Mucosa of descending colon (tissue), 3 donors: ENCODE measurements around the gene SLFN12L. TPM values are rescaled to one million over a fixed set of nuclear protein-coding genes. Genes with fewer than 3 reads are reported as not detected.
"Not testable (repeated sequence)": the region's sequence is repeated elsewhere in the genome, so short reads cannot be mapped to it uniquely, and the experiment has no call there.

Experiments
- ATAC-seq: fragments of 200-7000 bp; cut with Tn5 transposase; one replicate; pipeline ENCODE4 v1.9.1; 2020; ENCODE audit warnings: mild to moderate bottlenecking, moderate library complexity
- DNase-seq, 3 donors: peaks; one replicate each; pipeline ENCODE4 v3.0.0-alpha.2; 2020
- H3K36me3 ChIP-seq: fragments of 200-600 bp; one replicate; pipeline ENCODE4 v1.8.0; 2021; ENCODE audit warnings: low read depth, mild to moderate bottlenecking
- H3K4me1 ChIP-seq: fragments of 200-600 bp; one replicate; pipeline ENCODE4 v1.8.0; 2021; ENCODE audit warnings: low read depth, mild to moderate bottlenecking
- H3K4me3 ChIP-seq: fragments of 200-600 bp; one replicate; pipeline ENCODE4 v1.8.0; 2021; ENCODE audit warnings: mild to moderate bottlenecking
- H3K9me3 ChIP-seq: fragments of 200-600 bp; one replicate; pipeline ENCODE4 v1.8.0; 2021; ENCODE audit warnings: mild to moderate bottlenecking
- intact Hi-C, 2 donors: fragments of 100-400 bp; cut with DNase I in 1 of 2; cut with micrococcal nuclease in 1 of 2; formaldehyde crosslinking; loops; one replicate each; pipeline versions ENCODE4 v1.11.0 to v1.11.1; 2022; cut with DNase I, micrococcal nuclease
- total RNA-seq, 3 donors: library from RNA; stranded (reverse); fragmentation: NEBNext Ultra II Directional in 2 of 3; extraction: Animal tissue kit (Norgen Biotek cat#: 25700) in 2 of 3; gene quantifications; one replicate each; pipeline versions ENCODE4 v1.2.1 to v1.2.4, GENCODE V29; 2021 to 2023
- TF ChIP-seq, protein P1 (sequence below): fragments of 200-600 bp; IDR thresholded peaks from one replicate; pipeline ENCODE4 v1.8.0; 2022; ENCODE audit warnings: antibody characterized with exemption, mild to moderate bottlenecking
- donor health status: DM: no; HTN: no; CAD: no; lungs with moderate emphysema.
- donor health status: DM: no; HTN: no; CAD: no.
- donor health status: DM: no; HTN: yes; CAD: no.

SLFN12L gene
- total RNA-seq, 3 donors from 2014 or later, result 1.5 to 2.9 (median 2.9) TPM

DNA sequence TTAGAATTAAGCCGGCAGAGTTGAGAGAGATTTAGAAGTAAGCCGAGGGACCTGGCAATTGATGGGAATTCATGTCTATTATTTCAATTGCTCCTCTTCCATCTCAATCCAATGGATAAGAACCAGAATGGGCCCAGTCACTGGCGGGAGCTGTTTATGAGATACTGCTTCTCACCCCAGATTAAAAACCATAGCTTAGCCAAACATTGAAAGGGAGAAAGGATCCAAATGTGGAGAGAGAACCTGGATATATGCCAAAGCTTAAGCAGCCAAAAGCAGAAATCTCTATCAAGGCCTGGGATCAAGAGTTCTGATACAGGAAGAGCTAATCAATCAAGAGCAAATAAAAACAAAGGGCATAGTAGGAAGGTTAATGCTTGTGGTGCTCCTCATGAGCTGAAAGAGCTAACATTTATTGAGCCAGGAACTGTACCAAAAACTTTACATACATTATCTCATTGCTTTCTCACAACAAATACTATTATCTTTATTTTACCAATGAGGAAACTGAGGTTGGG, 2.8 kb downstream of the SLFN12L start:
- Histone ChIP-seq H3K4me3 (no peak overlapping the region), H3K36me3 (no peaks in the 10 kb centered on the region), H3K9me3 (no peaks in the 10 kb centered on the region), H3K4me1 (no peaks in the 10 kb centered on the region)
- intact Hi-C loops, result loop anchor here (5.0 to 10.0 kb wide), 2 partner anchors 222 to 360 kb away; no protein-coding TSS in a partner anchor
- TF ChIP-seq, protein P1, sequence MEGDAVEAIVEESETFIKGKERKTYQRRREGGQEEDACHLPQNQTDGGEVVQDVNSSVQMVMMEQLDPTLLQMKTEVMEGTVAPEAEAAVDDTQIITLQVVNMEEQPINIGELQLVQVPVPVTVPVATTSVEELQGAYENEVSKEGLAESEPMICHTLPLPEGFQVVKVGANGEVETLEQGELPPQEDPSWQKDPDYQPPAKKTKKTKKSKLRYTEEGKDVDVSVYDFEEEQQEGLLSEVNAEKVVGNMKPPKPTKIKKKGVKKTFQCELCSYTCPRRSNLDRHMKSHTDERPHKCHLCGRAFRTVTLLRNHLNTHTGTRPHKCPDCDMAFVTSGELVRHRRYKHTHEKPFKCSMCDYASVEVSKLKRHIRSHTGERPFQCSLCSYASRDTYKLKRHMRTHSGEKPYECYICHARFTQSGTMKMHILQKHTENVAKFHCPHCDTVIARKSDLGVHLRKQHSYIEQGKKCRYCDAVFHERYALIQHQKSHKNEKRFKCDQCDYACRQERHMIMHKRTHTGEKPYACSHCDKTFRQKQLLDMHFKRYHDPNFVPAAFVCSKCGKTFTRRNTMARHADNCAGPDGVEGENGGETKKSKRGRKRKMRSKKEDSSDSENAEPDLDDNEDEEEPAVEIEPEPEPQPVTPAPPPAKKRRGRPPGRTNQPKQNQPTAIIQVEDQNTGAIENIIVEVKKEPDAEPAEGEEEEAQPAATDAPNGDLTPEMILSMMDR, result no peak
- DNase-seq, result no peak
- no peak for ATAC-seq

DNA sequence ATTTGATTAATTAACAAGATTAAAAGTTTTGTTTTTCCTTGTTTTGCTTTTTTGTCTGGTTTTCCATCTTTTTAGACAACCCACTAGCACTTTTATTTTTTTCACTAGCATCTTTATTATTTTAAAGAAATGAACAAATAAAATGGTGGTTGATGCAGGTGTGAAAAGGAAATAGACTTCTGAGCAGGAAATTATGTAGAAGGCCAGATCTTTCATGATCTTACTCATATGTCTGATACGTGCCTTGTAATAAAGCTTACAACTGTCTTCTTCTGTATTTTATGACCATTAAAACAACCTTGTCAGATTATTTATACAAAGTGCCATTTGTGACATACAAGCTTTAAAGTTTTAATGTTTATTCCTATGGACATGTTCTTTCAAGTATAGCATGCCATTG, 6.3 kb downstream of the SLFN12L start:
- ATAC-seq, result no peak
- Histone ChIP-seq H3K9me3 (no peaks in the 10 kb centered on the region), H3K4me1 (no peaks in the 10 kb centered on the region), H3K4me3 (no peak overlapping the region), H3K36me3 (no peaks in the 10 kb centered on the region)
- TF ChIP-seq, protein P1, result no peak
- intact Hi-C loops, result loop anchor here in 1 of 2 donors (5.0 to 10.0 kb wide), 2 partner anchors 219 to 356 kb away; no protein-coding TSS in a partner anchor
- no peak for DNase-seq

DNA sequence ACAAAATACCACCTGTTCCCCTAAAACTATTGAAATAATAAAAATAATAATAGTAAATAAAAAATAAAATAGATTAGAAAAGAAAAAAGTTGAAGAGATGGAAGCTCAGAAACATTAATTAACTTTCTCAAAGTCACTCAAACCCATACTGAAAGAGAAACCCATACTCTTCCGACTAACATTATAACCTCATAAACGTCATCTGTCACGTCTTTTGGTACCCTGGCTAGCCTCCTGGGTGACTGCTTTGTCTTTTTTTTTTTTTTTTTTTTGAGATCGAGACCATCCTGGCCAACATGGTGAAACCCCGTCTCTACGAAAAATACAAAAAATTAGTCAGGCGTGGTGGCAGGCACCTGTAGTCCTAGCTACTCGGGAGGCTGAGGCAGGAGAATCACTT, 7.6 kb downstream of the SLFN12L start:
- H3K9me3 ChIP-seq, result no peaks in the 10 kb centered on the region
- no peaks in the 10 kb centered on the region for H3K36me3 ChIP-seq
- DNase-seq (no peak), ATAC-seq (no peak)
- TF ChIP-seq, protein P1, result no peak
- H3K4me1 ChIP-seq, result no peaks in the 10 kb centered on the region
- H3K4me3 ChIP-seq, result no peak overlapping the region
- intact Hi-C loops, result loop anchor here in 1 of 2 donors (5.0 to 10.0 kb wide), 2 partner anchors 218 to 355 kb away; no protein-coding TSS in a partner anchor

DNA sequence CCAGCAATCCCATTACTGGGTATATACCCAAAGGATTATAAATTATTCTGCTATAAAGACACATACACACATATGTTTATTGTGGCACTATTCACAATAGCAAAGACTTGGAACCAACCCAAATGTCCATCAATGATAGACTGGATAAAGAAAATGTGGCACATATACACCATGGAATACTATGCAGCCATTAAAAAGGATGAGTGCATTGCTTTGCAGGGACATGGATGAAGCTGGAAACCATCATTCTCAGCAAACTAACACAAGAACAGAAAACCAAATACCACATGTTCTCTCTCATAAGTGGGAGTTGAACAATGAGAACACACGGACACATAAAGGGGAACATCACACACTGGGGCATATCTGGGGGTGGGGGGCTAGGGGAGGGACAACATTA, 8.2 kb downstream of the SLFN12L start:
- intact Hi-C loops, H3K36me3 ChIP-seq, DNase-seq, H3K4me3 ChIP-seq, H3K9me3 ChIP-seq, ATAC-seq, H3K4me1 ChIP-seq: not testable (repeated sequence)

DNA sequence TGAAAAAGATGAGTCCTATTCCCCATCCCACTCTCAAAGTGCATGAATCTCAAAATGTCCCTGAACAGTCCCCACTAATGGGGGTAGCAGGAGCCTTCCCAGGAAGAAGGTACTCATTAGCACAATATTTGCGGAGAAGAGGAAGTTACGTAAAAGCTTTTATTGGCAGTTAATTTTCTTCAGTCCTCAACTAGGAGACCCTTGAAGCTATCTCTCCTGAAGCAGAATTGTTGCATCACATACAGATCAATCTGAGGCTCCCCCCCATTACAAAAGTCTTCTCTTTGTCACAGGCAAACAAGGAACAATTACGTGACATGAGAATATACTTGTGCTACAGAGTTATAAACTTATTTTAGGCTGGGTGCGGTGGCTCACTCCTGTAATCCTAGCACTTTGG, 14.2 kb downstream of the SLFN12L start:
- Histone ChIP-seq H3K9me3 (no peaks in the 10 kb centered on the region), H3K4me3 (no peak overlapping the region), H3K36me3 (no peaks in the 10 kb centered on the region), H3K4me1 (no peaks in the 10 kb centered on the region)
- DNase-seq, result no peak
- no peak for ATAC-seq
- TF ChIP-seq, protein P1, result no peak
- intact Hi-C loops, result no loop called here

DNA sequence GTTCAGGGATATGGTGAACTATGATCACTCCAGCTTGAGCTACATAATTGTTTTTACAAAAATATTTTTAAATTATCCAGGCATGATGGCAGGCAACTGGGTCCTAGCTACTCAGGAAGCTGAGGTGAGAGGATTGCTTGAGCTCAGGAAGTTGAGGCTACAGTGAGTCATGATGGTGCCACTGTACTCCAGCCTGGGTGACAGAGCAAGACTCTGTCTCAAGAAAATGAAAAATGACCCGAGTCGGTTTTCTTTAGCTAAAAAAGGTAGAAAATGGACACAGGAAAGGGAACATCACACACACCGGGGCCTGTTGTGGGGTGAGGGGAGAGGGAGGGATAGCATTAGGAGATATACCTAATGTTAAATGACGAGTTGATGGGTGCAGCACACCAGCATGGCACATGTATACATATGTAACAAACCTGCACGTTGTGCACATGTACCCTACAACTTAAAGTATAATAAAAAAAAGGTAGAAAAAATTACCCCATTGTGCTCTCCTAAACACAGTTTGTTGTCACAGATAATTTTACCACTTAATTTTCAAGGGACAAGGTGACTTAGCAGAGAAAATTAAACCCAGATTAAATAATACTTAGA, 15.7 kb downstream of the SLFN12L start:
- DNase-seq, intact Hi-C loops, H3K9me3 ChIP-seq, H3K4me3 ChIP-seq, H3K4me1 ChIP-seq, H3K36me3 ChIP-seq: not testable (repeated sequence)
- ATAC-seq, result peak; percentile 73
